Sigmoid colon (tissue), 7 donors: ENCODE measurements around the gene C11orf16. TPM values are rescaled to one million over a fixed set of nuclear protein-coding genes. Genes with fewer than 3 reads are reported as not detected.

Experiments used
- DNase-seq: peaks from one replicate; pipeline ENCODE4 v3.0.0-alpha.2; 2019
- H3K27ac ChIP-seq, 4 donors: fragments of 200-600 bp; sonication (generic); one replicate each; pipeline ENCODE4 v1.5.1; 2016 to 2019; ENCODE audit warnings: mild to moderate bottlenecking in 1 of 4
- H3K27me3 ChIP-seq, 3 donors: fragments of 200-600 bp; sonication (generic); one replicate each; pipeline ENCODE4 v1.5.1; 2019; ENCODE audit warnings: mild to moderate bottlenecking in 1 of 3
- H3K36me3 ChIP-seq, 4 donors: fragments of 200-600 bp; sonication (generic); one replicate each; pipeline ENCODE4 v1.5.1; 2016 to 2019
- H3K4me1 ChIP-seq, 4 donors: fragments of 200-600 bp; sonication (generic); one replicate each; pipeline ENCODE4 v1.5.1; 2017 to 2019
- H3K4me3 ChIP-seq, 4 donors: fragments of 200-600 bp; sonication (generic); one replicate each; pipeline ENCODE4 v1.5.1; 2017 to 2019; ENCODE audit warnings: mild to moderate bottlenecking in 2 of 4, moderate library complexity in 1 of 4
- H3K9me3 ChIP-seq, 4 donors: fragments of 200-600 bp in 3 of 4; sonication (generic) in 3 of 4; one replicate each; pipeline versions ENCODE4 v1.5.1 to v1.6.1; 2013 to 2019
- CTCF ChIP-seq, 4 experiments: fragments of 450-650 bp in 3 of 4; fragments of 200-600 bp in 1 of 4; IDR thresholded peaks; one replicate each; pipeline ENCODE4 v1.5.1; 2016 to 2019; ENCODE audit warnings: antibody characterized with exemption in 4 of 4, mild to moderate bottlenecking in 3 of 4, moderate library complexity in 2 of 4
- EP300 ChIP-seq, 4 donors: sonication (generic); formaldehyde crosslinking; IDR thresholded peaks; one replicate each; pipeline ENCODE4 v1.6.1; 2017; ENCODE audit warnings: antibody characterized with exemption in 4 of 4
- POLR2A ChIP-seq, 2 donors: fragments of 450-650 bp; IDR thresholded peaks; one replicate each; pipeline ENCODE4 v1.6.1; 2016; ENCODE audit warnings: antibody characterized with exemption in 2 of 2, mild to moderate bottlenecking in 2 of 2, moderate library complexity in 2 of 2
- POLR2AphosphoS5 ChIP-seq, 4 donors: sonication (generic); formaldehyde crosslinking; IDR thresholded peaks; one replicate each; pipeline ENCODE4 v1.6.1; 2017; ENCODE audit warnings: antibody characterized with exemption in 4 of 4
- WGBS, 2 donors: extraction: QIAGEN DNeasy Blood & Tissue Kit; methylation state at CpG; one replicate each; pipeline ENCODE4 v1.1.7; 2013; 5-methylcytosine and 5-hydroxymethylcytosine counted together
- intact Hi-C: fragments of 100-400 bp; cut with DNase I; formaldehyde crosslinking; loops from one replicate; pipeline ENCODE4 v1.15.1; 2023
- polyA plus RNA-seq, 3 donors: library from polyadenylated mRNA; stranded (reverse); fragments of 200-250 nt; gene quantifications; one replicate each; pipeline ENCODE4 v1.2.3, GENCODE V29; 2013
- total RNA-seq, 4 donors: library from RNA; depleted of rRNA; stranded (reverse); fragments of >200 nt; gene quantifications; one replicate each; pipeline ENCODE4 v1.1.0, GENCODE V29; 2016
- donor health status: healthy with polysubstance abuse.
- donor health status: Bipolar disorder and iron deficiency.
- donor health status: healthy.

The C11orf16 gene
- total and polyA plus RNA-seq, 7 donors = not detected

DNA sequence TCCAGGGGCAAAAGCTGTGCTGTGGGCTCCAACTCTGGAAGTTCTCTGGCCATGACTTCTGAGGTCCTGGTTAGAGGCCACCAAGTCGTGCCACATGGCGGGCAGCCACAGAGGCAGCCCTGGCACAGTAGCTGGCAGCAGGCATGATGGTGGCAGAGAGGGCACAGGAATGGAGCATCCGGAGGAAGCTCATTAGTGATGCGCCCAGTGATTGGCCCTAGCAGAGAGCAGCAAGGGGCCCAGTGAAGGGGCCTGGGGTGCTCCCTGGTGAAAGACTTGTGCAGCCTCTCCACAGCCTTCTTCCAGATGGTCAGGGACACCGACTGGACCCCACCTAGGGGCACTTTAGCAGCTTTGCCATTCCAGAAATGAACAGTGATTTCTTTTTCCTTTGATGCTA, 7.0 kb downstream of the C11orf16 start:
- no peak for DNase-seq
- intact Hi-C loops = no loop called here
- H3K27me3 ChIP-seq = no peaks in the 10 kb centered on the region

GRCh38 chr11:8922691-8923090, 10.1 kb downstream of the C11orf16 start:
- intact Hi-C loops = no loop called here
- H3K36me3 ChIP-seq = peaks cover 0 to 61% (median 28%) of the 10 kb centered on the region in 4 donors
- WGBS, 2 donors = 94% methylated on average over 5 of the region's 5 CpGs
- H3K4me1 ChIP-seq = peaks cover 0 to 11% (median 8%) of the 10 kb centered on the region in 4 donors
- H3K27ac ChIP-seq = no peak overlapping the region
- no peak for DNase-seq
- no peaks in the 10 kb centered on the region for H3K27me3 ChIP-seq
- H3K4me3 ChIP-seq = no peak overlapping the region
- H3K9me3 ChIP-seq = no peaks in the 10 kb centered on the region
- TF ChIP-seq CTCF (IDR thresholded peaks at IDR 0.05) (no peak), EP300 (IDR thresholded peaks at IDR 0.05) (no peak), POLR2AphosphoS5 (IDR thresholded peaks at IDR 0.05) (no peak), POLR2A (IDR thresholded peaks at IDR 0.05) (no peak)

More for the DNA sequence above, 7.0 kb downstream of the C11orf16 start:
- Histone ChIP-seq H3K4me1 (no peaks in the 10 kb centered on the region), H3K27ac (no peak overlapping the region), H3K36me3 (peaks cover 0 to 38% (median 9%) of the 10 kb centered on the region in 4 donors), H3K4me3 (no peak overlapping the region), H3K9me3 (no peaks in the 10 kb centered on the region)
- no peak for TF ChIP-seq CTCF (IDR thresholded peaks at IDR 0.05)
- no peak for TF ChIP-seq POLR2AphosphoS5 (IDR thresholded peaks at IDR 0.05)
- TF ChIP-seq POLR2A (IDR thresholded peaks at IDR 0.05) = no peak
- TF ChIP-seq EP300 (IDR thresholded peaks at IDR 0.05) = no peak
- WGBS, 2 donors = 93 to 95% methylated on average over 5 of the region's 5 CpGs

GRCh38 chr11:8917157-8917825, 15.5 kb downstream of the C11orf16 start:
- peak in 1 of 4 donors; percentile 4 for TF ChIP-seq POLR2AphosphoS5 (IDR thresholded peaks at IDR 0.05)
- no peak for TF ChIP-seq POLR2A (IDR thresholded peaks at IDR 0.05)
- WGBS, 2 donors = 88 to 89% methylated on average over 5 of the region's 5 CpGs
- peak overlapping the region; percentile 71 to 97 (median 74) for H3K27ac ChIP-seq
- DNase-seq = peak; percentile 76
- intact Hi-C loops = no loop called here
- peaks cover 0 to 47% (median 24%) of the 10 kb centered on the region in 4 donors for H3K36me3 ChIP-seq
- no peaks in the 10 kb centered on the region for H3K27me3 ChIP-seq
- H3K9me3 ChIP-seq = no peaks in the 10 kb centered on the region
- peaks cover 0 to 51% (median 46%) of the 10 kb centered on the region in 4 donors for H3K4me1 ChIP-seq
- peak overlapping the region in 2 of 4 donors; percentile 10 to 24 for H3K4me3 ChIP-seq

- Histone ChIP-seq H3K4me1 (peaks cover 0 to 65% (median 56%) of the 10 kb centered on the region in 4 donors), H3K4me3 (no peak overlapping the region)
- 80 to 83% methylated on average over 4 of the region's 4 CpGs for WGBS, 2 donors
Observed at GRCh38 chr11:8914661-8915018, 18.1 kb downstream of the C11orf16 start.

More at GRCh38 chr11:8914661-8915018, 18.1 kb downstream of the C11orf16 start:
- Histone ChIP-seq H3K9me3 (no peaks in the 10 kb centered on the region), H3K27me3 (no peaks in the 10 kb centered on the region), H3K36me3 (peaks cover 0 to 20% (median 8%) of the 10 kb centered on the region in 4 donors), H3K27ac (peak overlapping the region; percentile 56 to 97 (median 74))
- intact Hi-C loops = loop anchor here (5.0 kb wide), 3 partner anchors 82 to 232 kb away; partner anchors contain the start of genes RPL27A and TRIM66
- DNase-seq = no peak
- no peak for TF ChIP-seq EP300 (IDR thresholded peaks at IDR 0.05)
- TF ChIP-seq POLR2AphosphoS5 (IDR thresholded peaks at IDR 0.05) = no peak
- peak in 1 of 4 experiments; percentile 13 for TF ChIP-seq CTCF (IDR thresholded peaks at IDR 0.05)
- TF ChIP-seq POLR2A (IDR thresholded peaks at IDR 0.05) = no peak
